GM23338 (cell line): Measurements from ENCODE around the gene DDX53. TPM values are rescaled to one million over a fixed set of nuclear protein-coding genes. Genes with fewer than 3 reads are reported as not detected.

Experiments used
- ATAC-seq: fragments of 200-7000 bp; cut with Tn5 transposase; 3 replicates; pipeline ENCODE4 v1.9.1; 2020
- DNase-seq: peaks from one replicate; pipeline ENCODE4 v3.0.0-alpha.2; 2015; ENCODE audit warnings: low spot score
- H2AFZ ChIP-seq: fragments of 200-600 bp; sonication (generic); 2 replicates; pipeline ENCODE4 v1.8.0; 2016; ENCODE audit warnings: antibody characterized with exemption, mild to moderate bottlenecking, moderate library complexity
- H3F3A ChIP-seq: fragments of 200-600 bp; sonication (generic); replicated peaks from 2 replicates; pipeline ENCODE4 v1.8.0; 2017; ENCODE audit warnings: antibody characterized with exemption, mixed run types, low read depth
- H3K27ac ChIP-seq: fragments of 200-600 bp; sonication (generic); 2 replicates; pipeline ENCODE4 v1.6.1; 2016; ENCODE audit warnings: low read depth
- H3K27me3 ChIP-seq: fragments of 200-600 bp; sonication (generic); 2 replicates; pipeline ENCODE4 v1.8.0; 2016; ENCODE audit warnings: mild to moderate bottlenecking, mixed run types, moderate library complexity; ENCODE audit not compliant: insufficient read depth
- H3K36me3 ChIP-seq: fragments of 200-600 bp; sonication (generic); 2 replicates; pipeline ENCODE4 v1.8.0; 2016; ENCODE audit warnings: mild to moderate bottlenecking; ENCODE audit not compliant: insufficient read depth
- H3K4me1 ChIP-seq: fragments of 200-600 bp; sonication (generic); 2 replicates; pipeline ENCODE4 v1.8.0; 2016; ENCODE audit warnings: mild to moderate bottlenecking, moderate library complexity; ENCODE audit not compliant: insufficient read depth
- H3K4me2 ChIP-seq: fragments of 200-600 bp; sonication (generic); 2 replicates; pipeline ENCODE4 v1.7.1; 2017; ENCODE audit warnings: mixed run types
- H3K4me3 ChIP-seq: fragments of 200-600 bp; sonication (generic); 2 replicates; pipeline ENCODE4 v1.6.1; 2016; ENCODE audit warnings: mixed run types
- H3K79me2 ChIP-seq: fragments of 200-600 bp; sonication (generic); replicated peaks from 2 replicates; pipeline ENCODE4 v1.8.0; 2017; ENCODE audit warnings: mild to moderate bottlenecking; ENCODE audit not compliant: insufficient read depth
- H3K9me2 ChIP-seq: fragments of 200-600 bp; sonication (generic); 2 replicates; pipeline ENCODE4 v1.8.0; 2017; ENCODE audit not compliant: insufficient read depth
- H4K20me1 ChIP-seq: fragments of 200-600 bp; sonication (generic); replicated peaks from 2 replicates; pipeline ENCODE4 v1.8.0; 2017; ENCODE audit warnings: mild to moderate bottlenecking; ENCODE audit not compliant: insufficient read depth
- H3K27ac Mint-ChIP-seq: 2 replicates; pipeline ENCODE4 v1.8.0; 2020; ENCODE audit warnings: inconsistent platforms, mild to moderate bottlenecking, moderate library complexity, mixed read lengths
- H3K27me3 Mint-ChIP-seq: 3 replicates; pipeline ENCODE4 v1.8.0; 2022; ENCODE audit warnings: low read depth, mild to moderate bottlenecking, moderate library complexity, mixed read lengths, inconsistent platforms; ENCODE audit not compliant: insufficient read depth, poor library complexity
- H3K36me3 Mint-ChIP-seq: 3 replicates; pipeline ENCODE4 v1.8.0; 2021; ENCODE audit warnings: low read depth, mild to moderate bottlenecking, inconsistent platforms, moderate library complexity, mixed read lengths
- H3K4me1 Mint-ChIP-seq: 3 replicates; pipeline ENCODE4 v1.8.0; 2020; ENCODE audit warnings: mild to moderate bottlenecking, inconsistent platforms, mixed read lengths
- H3K4me3 Mint-ChIP-seq: 3 replicates; pipeline ENCODE4 v1.8.0; 2021; ENCODE audit warnings: moderate library complexity, mild to moderate bottlenecking, inconsistent platforms, mixed read lengths
- H3K9me3 Mint-ChIP-seq: 3 replicates; pipeline ENCODE4 v1.8.0; 2020; ENCODE audit warnings: moderate library complexity, mild to moderate bottlenecking, inconsistent platforms, mixed read lengths
- CTCF ChIP-seq, 2 experiments: fragments of 200-600 bp in 1 of 2; sonication (generic) in 1 of 2; conservative IDR thresholded peaks; 2 replicates each; pipeline versions ENCODE4 v1.5.1 to v1.6.1; 2016 to 2017; ENCODE audit warnings: antibody characterized with exemption in 2 of 2, low read depth in 2 of 2, mild to moderate bottlenecking in 2 of 2, moderate library complexity in 1 of 2
- EZH2phosphoT487 ChIP-seq: fragments of 200-600 bp; sonication (generic); IDR thresholded peaks from one replicate; pipeline ENCODE4 v1.8.1; 2018; ENCODE audit warnings: antibody characterized with exemption; ENCODE audit not compliant: unreplicated experiment
- JUNB ChIP-seq: IDR thresholded peaks from one replicate; pipeline ENCODE4 v1.6.1; 2016; ENCODE audit warnings: antibody characterized with exemption; ENCODE audit not compliant: unreplicated experiment
- POLR2AphosphoS5 ChIP-seq: IDR thresholded peaks from 2 replicates; pipeline ENCODE4 v1.6.1; 2016; ENCODE audit warnings: antibody characterized with exemption, low read depth
- REST ChIP-seq: IDR thresholded peaks from one replicate; pipeline ENCODE4 v1.6.1; 2018; ENCODE audit warnings: antibody characterized with exemption; ENCODE audit not compliant: unreplicated experiment
- ZNF114 ChIP-seq: fragments of 250-450 bp; sonication (Bioruptor Pico); IDR thresholded peaks from 2 replicates; pipeline ENCODE4 v1.5.0; 2020; ENCODE audit warnings: mild to moderate bottlenecking, moderate library complexity
- ZNF331 ChIP-seq: fragments of 250-450 bp; sonication (Bioruptor Pico); IDR thresholded peaks from 2 replicates; pipeline ENCODE4 v1.5.0; 2020; ENCODE audit warnings: low read depth, mild to moderate bottlenecking, moderate library complexity
- ZNF462 ChIP-seq: fragments of 250-450 bp; sonication (Bioruptor Pico); IDR thresholded peaks from 2 replicates; pipeline ENCODE4 v1.5.0; 2020; ENCODE audit warnings: mild to moderate bottlenecking, moderate library complexity
- polyA plus RNA-seq: library from polyadenylated mRNA; unstranded; fragments of >200 nt; fragmentation: Nextera tagmentation; extraction: Ambion mirVana; gene quantifications from 2 replicates; pipeline ENCODE4 v1.2.1, GENCODE V29; 2016
- total RNA-seq: library from RNA; depleted of rRNA; stranded (reverse); fragments of >200 nt; shearing (Covaris generic); gene quantifications from 2 replicates; pipeline ENCODE4 v1.2.3, GENCODE V29; 2014

Gene DDX53
- total and polyA plus RNA-seq, 2 experiments from 2014 or later, result 0.05 TPM; not detected in 1

- no peak for TF ChIP-seq ZNF462
- no peak for TF ChIP-seq ZNF331 (CRISPR knock-in tag)
- no peak for TF ChIP-seq EZH2phosphoT487
- no peak for TF ChIP-seq JUNB
- TF ChIP-seq ZNF114 (CRISPR knock-in tag), result no peak
These were observed 12.9 kb downstream of the DDX53 start (continued) for GRCh38 chrX:23012636-23013035.

GRCh38 chrX:23013366-23013765 lies 13.6 kb downstream of the DDX53 start:
- H3K36me3 Mint-ChIP-seq, result no peaks in the 10 kb centered on the region
- no peaks in the 10 kb centered on the region; the same call in 2 of the 3 replicates for H3K9me3 Mint-ChIP-seq
- Histone ChIP-seq H3K27ac (no peak overlapping the region), H3K4me2 (no peak overlapping the region), H3K79me2 (no peaks in the 10 kb centered on the region), H3K36me3 (no peaks in the 10 kb centered on the region), H3K27me3 (no peaks in the 10 kb centered on the region), H3K4me1 (no peaks in the 10 kb centered on the region), H3K4me3 (no peak overlapping the region), H3K9me2 (no peaks in the 10 kb centered on the region), H2AFZ (no peak overlapping the region), H3F3A (no peaks in the 10 kb centered on the region), H4K20me1 (no peaks in the 10 kb centered on the region)
- H3K27me3 Mint-ChIP-seq, result peaks cover 3% of the 10 kb centered on the region
- H3K27ac Mint-ChIP-seq, result no peak overlapping the region
- ATAC-seq, result no peak
- DNase-seq, result no peak
- H3K4me1 Mint-ChIP-seq, result 0 out of 3 replicates have a peak, but pooled peaks cover 2% of the 10 kb centered on the region
- no peak overlapping the region for H3K4me3 Mint-ChIP-seq
- no peak for TF ChIP-seq ZNF114 (CRISPR knock-in tag)
- TF ChIP-seq POLR2AphosphoS5, result no peak
- TF ChIP-seq REST, result no peak
- TF ChIP-seq CTCF (conservative IDR thresholded peaks at IDR 0.05; ENCODE audit: low read depth in 2 of 2), result no peak
- TF ChIP-seq JUNB, result no peak
